Esophagus squamous epithelium (tissue), 5 donors: Measurements from ENCODE around the gene VILL. TPM values are rescaled to one million over a fixed set of nuclear protein-coding genes. Genes with fewer than 3 reads are reported as not detected.

ENCODE experiments used
- DNase-seq: peaks from one replicate; lab custom pipeline; 2025; lab: John Stamatoyannopoulos, UW
- H3K27ac ChIP-seq, 4 donors: fragments of 200-600 bp; sonication (generic); one replicate each; pipeline ENCODE4 v1.5.1; 2016 to 2019; ENCODE audit warnings: mild to moderate bottlenecking in 1 of 4
- H3K27me3 ChIP-seq, 4 donors: fragments of 200-600 bp; sonication (generic); 1 replicate in 3 of 4; 2 replicates in 1 of 4; pipeline versions ENCODE4 v1.5.1 to v1.6.0; 2017 to 2021; ENCODE audit warnings: antibody characterized with exemption in 1 of 4
- H3K36me3 ChIP-seq, 3 donors: fragments of 200-600 bp; sonication (generic); one replicate each; pipeline ENCODE4 v1.5.1; 2016 to 2019
- H3K4me1 ChIP-seq, 3 donors: fragments of 200-600 bp; sonication (generic); one replicate each; pipeline ENCODE4 v1.5.1; 2017 to 2019
- H3K4me3 ChIP-seq, 4 donors: fragments of 200-600 bp; sonication (generic); 1 replicate in 3 of 4; 2 replicates in 1 of 4; pipeline ENCODE4 v1.5.1; 2016 to 2019; ENCODE audit warnings: mild to moderate bottlenecking in 2 of 4, moderate library complexity in 1 of 4
- H3K9me3 ChIP-seq, 3 donors: fragments of 200-600 bp; sonication (generic); one replicate each; pipeline ENCODE4 v1.5.1; 2016 to 2019
- CTCF ChIP-seq, 6 experiments: fragments of 450-650 bp in 4 of 6; fragments of 200-600 bp in 2 of 6; sonication (generic) in 2 of 6; IDR thresholded peaks; one replicate each; pipeline ENCODE4 v1.5.1; 2016 to 2019; ENCODE audit warnings: antibody characterized with exemption in 6 of 6, mild to moderate bottlenecking in 4 of 6, moderate library complexity in 4 of 6
- POLR2A ChIP-seq, 4 donors: fragments of 450-650 bp; IDR thresholded peaks; one replicate each; pipeline ENCODE4 v1.6.1; 2017; ENCODE audit warnings: antibody characterized with exemption in 4 of 4, mild to moderate bottlenecking in 4 of 4, moderate library complexity in 3 of 4
- WGBS, 2 donors: methylation state at CpG; one replicate each; pipeline ENCODE4 v1.1.5; 2018; 5-methylcytosine and 5-hydroxymethylcytosine counted together
- intact Hi-C: fragments of 100-400 bp; cut with DNase I; formaldehyde crosslinking; loops from one replicate; pipeline ENCODE4 v1.15.0; 2022
- total RNA-seq, 4 donors: library from RNA; depleted of rRNA; stranded (reverse); fragments of >200 nt; gene quantifications; one replicate each; pipeline ENCODE4 v1.1.0, GENCODE V29; 2016
- donor health status: DM: yes; HTN: yes; CAD: no.

VILL gene
- total RNA-seq, 4 donors from 2014 or later = 5.5 to 13.0 (median 6.1) TPM

GRCh38 chr3:37993820-37994638 is 3.4 kb downstream of the VILL start:
- 2 to 4% methylated on average over 4 to 30 of the region's 49 CpGs for WGBS, 2 donors
- H3K27me3 ChIP-seq = no peaks in the 10 kb centered on the region
- peaks cover 0 to 15% (median 0%) of the 10 kb centered on the region in 3 donors for H3K36me3 ChIP-seq
- peaks cover 19 to 81% (median 32%) of the 10 kb centered on the region in 3 donors for H3K4me1 ChIP-seq
- peak; percentile 19 for DNase-seq
- intact Hi-C loops = no loop called here
- H3K9me3 ChIP-seq = no peaks in the 10 kb centered on the region
- H3K4me3 ChIP-seq = peak overlapping the region; percentile 50 to 80 (median 66)
- peak in 2 of 4 donors; percentile 45 to 59 for TF ChIP-seq POLR2A (IDR thresholded peaks at IDR 0.05)
- TF ChIP-seq CTCF (IDR thresholded peaks at IDR 0.05) = peak in 2 of 6 experiments; percentile 13 to 20
- peak overlapping the region; percentile 80 to 90 (median 86) for H3K27ac ChIP-seq

- WGBS, 2 donors = 7% methylated on average over 2 of the region's 2 CpGs
- intact Hi-C loops = no loop called here
- H3K4me1 ChIP-seq = peaks cover 19 to 85% (median 32%) of the 10 kb centered on the region in 3 donors
- H3K27me3 ChIP-seq = no peaks in the 10 kb centered on the region
- peaks cover 0 to 17% (median 0%) of the 10 kb centered on the region in 3 donors for H3K36me3 ChIP-seq
- TF ChIP-seq POLR2A (IDR thresholded peaks at IDR 0.05) (no peak), CTCF (IDR thresholded peaks at IDR 0.05) (no peak)
- peak overlapping the region; percentile 80 to 90 (median 86) for H3K27ac ChIP-seq
- peak overlapping the region; percentile 50 to 80 (median 66) for H3K4me3 ChIP-seq
- no peaks in the 10 kb centered on the region for H3K9me3 ChIP-seq
- DNase-seq = no peak
Measured at GRCh38 chr3:37994639-37994972, 4.0 kb downstream of the VILL start.

GRCh38 chr3:37995652-37996641 is 5.4 kb downstream of the VILL start:
- no peak overlapping the region for H3K4me3 ChIP-seq
- H3K27ac ChIP-seq = no peak overlapping the region
- 81 to 84% methylated on average over 8 to 9 of the region's 10 CpGs for WGBS, 2 donors
- TF ChIP-seq POLR2A (IDR thresholded peaks at IDR 0.05) (no peak), CTCF (IDR thresholded peaks at IDR 0.05) (no peak)
- no peaks in the 10 kb centered on the region for H3K27me3 ChIP-seq
- intact Hi-C loops = no loop called here
- DNase-seq = no peak
- peaks cover 15 to 77% (median 32%) of the 10 kb centered on the region in 3 donors for H3K4me1 ChIP-seq
- H3K9me3 ChIP-seq = no peaks in the 10 kb centered on the region
- peaks cover 0 to 27% (median 0%) of the 10 kb centered on the region in 3 donors for H3K36me3 ChIP-seq

GRCh38 chr3:37996785-37997301 is 6.3 kb downstream of the VILL start:
- H3K4me1 ChIP-seq = peaks cover 14 to 68% (median 32%) of the 10 kb centered on the region in 3 donors

More at GRCh38 chr3:37996785-37997301, 6.3 kb downstream of the VILL start:
- H3K9me3 ChIP-seq = no peaks in the 10 kb centered on the region
- intact Hi-C loops = no loop called here
- H3K36me3 ChIP-seq = peaks cover 0 to 36% (median 0%) of the 10 kb centered on the region in 3 donors
- no peaks in the 10 kb centered on the region for H3K27me3 ChIP-seq
- TF ChIP-seq CTCF (IDR thresholded peaks at IDR 0.05) (peak; percentile 69 to 96 (median 93)), POLR2A (IDR thresholded peaks at IDR 0.05) (no peak)
- peak overlapping the region in 1 of 4 donors; percentile 97 for H3K27ac ChIP-seq
- no peak overlapping the region for H3K4me3 ChIP-seq
- no peak for DNase-seq
- WGBS, 2 donors = 46 to 47% methylated on average over 6 to 7 of the region's 7 CpGs
